Stimulated activated CD4-positive, alpha-beta T cell treated with anti-CD3 and anti-CD28 coated beads, Interleukin-15, amount 100 ng/mL, for 24 hours (primary cell): ENCODE measurements around the gene C5orf47.

Experiments
- DNase-seq: peaks from one replicate; pipeline ENCODE4 v3.0.0-alpha.2; 2020

Gene C5orf47

DNA sequence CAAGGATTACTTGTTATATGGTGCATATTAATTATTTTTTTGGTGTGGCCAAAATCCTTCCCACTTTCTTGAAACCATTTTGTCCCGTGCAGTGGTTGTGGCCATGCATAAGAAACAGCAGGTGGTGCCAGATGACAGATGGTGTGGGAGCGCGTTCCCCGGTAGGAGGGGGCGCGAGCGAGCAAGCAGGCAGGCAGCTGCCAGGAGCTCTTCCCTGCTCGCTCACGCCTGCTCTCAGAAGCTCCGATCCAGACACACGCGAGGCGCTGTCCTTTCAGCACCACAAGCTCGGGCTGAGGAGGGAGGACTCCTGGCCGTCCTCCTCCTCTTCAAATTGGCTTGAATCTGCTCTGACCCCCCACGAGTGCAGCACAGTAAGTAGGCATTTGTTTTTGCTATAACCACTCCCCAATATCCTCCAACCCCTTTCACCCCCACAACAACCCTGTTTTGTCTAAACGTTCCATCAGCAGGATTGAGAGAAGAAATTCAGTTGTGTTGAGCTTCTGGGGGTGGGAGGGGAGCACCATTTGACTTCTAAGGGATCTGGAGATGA is 56.6 kb downstream of the C5orf47 start, which contains the start of gene NSG2:
Gene NSG2, plus strand, starts transcription at position 237 of the 556 bp plus-strand sequence. CDS start 1,050 bp downstream, outside the sequence.
- DNase-seq = peak; percentile 48

GRCh38 chr5:174046558-174046957 is 57.6 kb downstream of the C5orf47 start:
- DNase-seq = no peak

- no peak for DNase-seq
Measured at GRCh38 chr5:174047472-174048099, 58.6 kb downstream of the C5orf47 start.

- no peak for DNase-seq
Measured at GRCh38 chr5:174052636-174053035, 63.7 kb downstream of the C5orf47 start.

- DNase-seq = no peak
Measured at GRCh38 chr5:174053905-174054304, 64.9 kb downstream of the C5orf47 start.
